Tibial nerve (tissue), 3 donors: ENCODE data around the gene DIAPH1.

Experiments used
- POLR2A ChIP-seq, 2 donors: fragments of 450-650 bp; IDR thresholded peaks; one replicate each; pipeline ENCODE4 v1.6.1; 2017; ENCODE audit warnings: antibody characterized with exemption in 2 of 2, mild to moderate bottlenecking in 2 of 2, moderate library complexity in 2 of 2
- TF ChIP-seq, protein P1 (sequence below), 5 experiments: fragments of 200-600 bp in 3 of 5; fragments of 450-650 bp in 2 of 5; sonication (generic) in 3 of 5; IDR thresholded peaks; one replicate each; pipeline ENCODE4 v1.5.1; 2016 to 2019; ENCODE audit warnings: antibody characterized with exemption in 5 of 5, mild to moderate bottlenecking in 3 of 5, moderate library complexity in 2 of 5

DNA sequence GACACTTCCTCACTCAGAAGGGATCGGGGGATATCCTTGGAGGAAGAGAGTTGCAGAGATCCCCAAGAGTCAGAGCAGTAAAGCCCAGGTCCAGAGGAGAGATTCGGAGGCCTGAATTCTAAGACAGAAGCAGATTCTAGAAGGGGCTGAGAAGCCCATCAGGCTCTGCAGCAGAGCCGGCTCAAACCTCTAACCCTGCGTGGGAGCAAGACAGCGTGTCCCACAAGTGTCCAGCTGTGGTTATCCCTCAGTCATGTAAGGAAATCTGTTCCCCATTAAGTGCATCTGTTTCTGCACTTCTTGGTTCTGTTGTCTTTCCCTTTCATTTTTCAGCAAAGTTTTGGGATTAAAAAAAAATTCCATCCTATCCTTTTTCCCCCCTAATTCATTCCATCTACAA is 4.8 kb upstream of the DIAPH1 start:
- TF ChIP-seq POLR2A (IDR thresholded peaks at IDR 0.05), result no peak
- TF ChIP-seq, protein P1, sequence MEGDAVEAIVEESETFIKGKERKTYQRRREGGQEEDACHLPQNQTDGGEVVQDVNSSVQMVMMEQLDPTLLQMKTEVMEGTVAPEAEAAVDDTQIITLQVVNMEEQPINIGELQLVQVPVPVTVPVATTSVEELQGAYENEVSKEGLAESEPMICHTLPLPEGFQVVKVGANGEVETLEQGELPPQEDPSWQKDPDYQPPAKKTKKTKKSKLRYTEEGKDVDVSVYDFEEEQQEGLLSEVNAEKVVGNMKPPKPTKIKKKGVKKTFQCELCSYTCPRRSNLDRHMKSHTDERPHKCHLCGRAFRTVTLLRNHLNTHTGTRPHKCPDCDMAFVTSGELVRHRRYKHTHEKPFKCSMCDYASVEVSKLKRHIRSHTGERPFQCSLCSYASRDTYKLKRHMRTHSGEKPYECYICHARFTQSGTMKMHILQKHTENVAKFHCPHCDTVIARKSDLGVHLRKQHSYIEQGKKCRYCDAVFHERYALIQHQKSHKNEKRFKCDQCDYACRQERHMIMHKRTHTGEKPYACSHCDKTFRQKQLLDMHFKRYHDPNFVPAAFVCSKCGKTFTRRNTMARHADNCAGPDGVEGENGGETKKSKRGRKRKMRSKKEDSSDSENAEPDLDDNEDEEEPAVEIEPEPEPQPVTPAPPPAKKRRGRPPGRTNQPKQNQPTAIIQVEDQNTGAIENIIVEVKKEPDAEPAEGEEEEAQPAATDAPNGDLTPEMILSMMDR (IDR thresholded peaks at IDR 0.05), result no peak
